Sigmoid colon (tissue), 4 donors: ENCODE measurements around the gene BRSK2.

Experiments used
- CTCF ChIP-seq, 4 experiments: fragments of 450-650 bp in 3 of 4; fragments of 200-600 bp in 1 of 4; IDR thresholded peaks; one replicate each; pipeline ENCODE4 v1.5.1; 2016 to 2019; ENCODE audit warnings: antibody characterized with exemption in 4 of 4, mild to moderate bottlenecking in 3 of 4, moderate library complexity in 2 of 4
- EP300 ChIP-seq, 4 donors: sonication (generic); formaldehyde crosslinking; IDR thresholded peaks; one replicate each; pipeline ENCODE4 v1.6.1; 2017; ENCODE audit warnings: antibody characterized with exemption in 4 of 4
- POLR2A ChIP-seq, 2 donors: fragments of 450-650 bp; IDR thresholded peaks; one replicate each; pipeline ENCODE4 v1.6.1; 2016; ENCODE audit warnings: antibody characterized with exemption in 2 of 2, mild to moderate bottlenecking in 2 of 2, moderate library complexity in 2 of 2
- POLR2AphosphoS5 ChIP-seq, 4 donors: sonication (generic); formaldehyde crosslinking; IDR thresholded peaks; one replicate each; pipeline ENCODE4 v1.6.1; 2017; ENCODE audit warnings: antibody characterized with exemption in 4 of 4

GRCh38 chr11:1394936-1395772 lies 5.4 kb downstream of the BRSK2 start:
- TF ChIP-seq POLR2AphosphoS5 (IDR thresholded peaks at IDR 0.05) = no peak
- TF ChIP-seq CTCF (IDR thresholded peaks at IDR 0.05) = no peak
- no peak for TF ChIP-seq POLR2A (IDR thresholded peaks at IDR 0.05)
- no peak for TF ChIP-seq EP300 (IDR thresholded peaks at IDR 0.05)
